Activated T-helper 9 cell treated with anti-CD3 and anti-CD28 coated beads, Interleukin-2, amount 50 U/mL, for 16 hours (primary cell): ENCODE results near the gene PNKD.
A peak's percentile ranks its signal among the peaks of the same experiment; 100 is the strongest.

Experiments
- DNase-seq: peaks from one replicate; pipeline ENCODE4 v3.0.0-alpha.2; 2020; ENCODE audit warnings: low read depth

Gene PNKD

DNA sequence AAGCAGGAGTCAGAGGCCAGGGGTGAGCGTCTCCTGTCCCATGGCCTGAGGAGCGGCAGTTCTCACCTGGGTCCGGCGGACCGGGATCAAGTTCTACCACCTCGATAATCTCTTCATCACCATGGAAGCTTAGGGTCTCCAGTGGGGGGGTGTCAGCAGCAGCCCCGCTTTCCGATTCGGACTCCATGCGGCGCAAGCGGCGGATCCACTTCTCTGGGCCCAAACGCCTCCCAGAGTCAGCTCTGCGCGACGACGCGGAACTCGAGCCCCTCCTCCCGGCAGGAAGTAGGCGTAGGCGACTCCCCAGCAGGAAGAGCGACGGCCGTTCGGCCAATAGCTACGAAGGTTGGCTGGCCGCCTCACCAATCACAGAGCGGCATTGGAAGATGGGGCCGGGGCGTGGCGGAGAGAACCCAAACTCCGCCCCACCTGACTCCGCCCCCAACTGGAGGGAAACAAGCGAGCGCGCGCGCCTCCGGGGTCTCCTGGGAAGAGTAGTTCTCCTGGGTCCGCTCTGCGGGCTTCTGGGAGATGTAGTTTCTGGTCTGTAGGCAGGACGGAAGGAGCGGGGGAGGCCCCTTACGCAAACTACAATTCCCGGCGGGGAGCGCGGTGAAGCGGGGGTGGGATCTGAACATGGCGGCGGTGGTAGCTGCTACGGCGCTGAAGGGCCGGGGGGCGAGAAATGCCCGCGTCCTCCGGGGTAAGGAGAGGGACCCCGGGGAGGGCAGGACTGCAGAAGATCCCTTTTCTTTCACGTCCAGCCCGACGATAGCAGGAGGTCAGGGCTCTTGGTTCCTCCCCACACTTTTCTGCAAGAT, at the start of gene PNKD, which contains the start of gene AAMP:
PNKD (plus strand) TSS at position 620 of the 821 bp plus-strand sequence; CDS start at position 637, 17 bp downstream.
AAMP (minus strand) TSS at position 238 of the 821 bp plus-strand sequence; CDS start at position 187, 51 bp downstream.
- DNase-seq = peak; percentile 100

DNA sequence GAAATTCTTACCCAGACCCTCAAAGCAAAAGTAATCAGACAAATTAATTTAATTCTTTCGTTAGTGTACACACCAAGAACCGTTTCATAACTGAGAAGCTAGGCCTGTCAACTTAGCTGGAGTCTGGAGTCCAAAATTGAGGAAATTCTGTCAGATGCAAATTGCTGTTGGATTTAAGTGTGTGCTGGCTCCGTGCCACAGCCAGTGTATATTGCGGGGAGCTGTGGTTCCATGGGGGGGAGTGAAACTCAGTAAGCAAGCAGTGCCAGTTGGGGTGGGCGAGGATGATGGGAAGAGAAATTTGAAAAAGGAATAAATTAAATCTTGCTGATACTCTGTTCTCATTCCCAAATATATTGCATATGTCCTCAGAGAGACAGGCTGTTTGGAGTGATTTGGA, 49.3 kb upstream of the PNKD start:
- DNase-seq = no peak

GRCh38 chr2:218223046-218223445, 47.3 kb upstream of the PNKD start:
- DNase-seq = no peak

- DNase-seq = no peak
Measured at GRCh38 chr2:218224186-218224585, 46.1 kb upstream of the PNKD start.

DNA sequence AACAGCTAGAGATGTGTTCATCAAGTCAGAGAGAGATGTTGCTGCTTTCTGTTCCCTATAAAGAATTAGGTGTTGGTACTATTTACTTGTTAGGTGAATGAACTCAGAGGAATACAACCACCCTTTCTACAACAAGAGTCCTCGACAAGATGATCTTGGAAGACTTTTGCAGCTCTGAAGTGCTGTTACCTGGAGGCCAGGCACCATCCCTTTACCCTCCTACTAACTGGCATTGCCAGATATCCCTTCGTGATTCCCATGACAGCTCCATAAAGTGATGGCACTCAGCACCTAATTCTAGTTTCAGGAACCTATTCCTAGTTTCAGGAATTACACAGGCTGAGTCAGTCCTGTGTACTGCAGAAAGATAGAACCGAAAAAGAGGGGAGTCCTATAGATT, 43.4 kb upstream of the PNKD start:
- no peak for DNase-seq

DNA sequence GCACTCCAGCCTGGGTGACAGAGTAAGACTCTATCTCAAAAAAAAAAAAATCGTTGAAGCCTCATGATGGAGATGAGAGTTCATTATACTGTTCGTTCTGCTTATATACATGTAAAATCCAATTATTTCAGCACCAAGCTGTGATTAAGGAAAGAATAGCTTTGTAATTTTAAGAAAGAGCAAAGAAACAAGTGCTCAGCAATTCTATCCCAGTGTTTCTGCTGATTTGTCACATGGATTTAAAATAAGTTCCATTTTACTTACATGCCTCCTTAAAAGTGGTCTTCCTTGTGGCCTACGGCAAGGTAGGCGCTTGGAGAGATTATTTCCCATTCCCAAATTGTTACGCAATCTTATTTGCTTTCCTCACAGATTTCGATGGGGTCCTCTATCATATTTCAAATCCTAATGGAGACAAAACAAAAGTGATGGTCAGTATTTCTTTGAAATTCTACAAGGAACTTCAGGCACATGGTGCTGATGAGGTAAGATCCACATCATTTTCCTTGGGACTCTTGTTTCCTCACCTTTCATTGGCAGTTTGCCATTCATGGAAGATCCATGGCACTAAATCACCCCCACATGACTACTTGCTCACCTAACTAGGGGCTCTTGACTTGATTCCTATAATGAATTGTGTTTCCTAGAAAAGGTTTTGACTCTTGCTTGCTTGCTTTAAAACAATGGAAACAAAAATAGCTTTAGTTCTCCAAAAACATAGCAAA, 41.8 kb upstream of the PNKD start:
- no peak for DNase-seq

DNA sequence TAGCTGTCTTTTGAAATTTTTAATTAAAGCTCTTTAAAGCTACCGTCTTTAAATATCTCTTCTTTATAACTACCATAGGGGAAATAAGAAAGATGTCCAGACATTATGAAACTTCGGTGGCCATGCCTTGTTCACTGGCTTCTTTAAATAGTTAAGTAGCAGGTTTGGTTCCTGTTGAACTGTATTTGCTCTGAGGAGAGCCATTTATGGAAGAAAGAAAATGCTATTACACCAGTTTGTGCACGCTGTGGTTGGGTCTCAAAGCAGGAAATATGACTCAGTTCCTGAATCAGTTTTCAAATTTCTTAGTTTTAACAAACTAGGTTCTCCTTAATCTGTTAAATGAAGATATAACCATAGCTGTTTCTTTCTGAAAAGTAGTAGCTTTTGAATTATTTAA, 41.1 kb upstream of the PNKD start:
- no peak for DNase-seq

DNA sequence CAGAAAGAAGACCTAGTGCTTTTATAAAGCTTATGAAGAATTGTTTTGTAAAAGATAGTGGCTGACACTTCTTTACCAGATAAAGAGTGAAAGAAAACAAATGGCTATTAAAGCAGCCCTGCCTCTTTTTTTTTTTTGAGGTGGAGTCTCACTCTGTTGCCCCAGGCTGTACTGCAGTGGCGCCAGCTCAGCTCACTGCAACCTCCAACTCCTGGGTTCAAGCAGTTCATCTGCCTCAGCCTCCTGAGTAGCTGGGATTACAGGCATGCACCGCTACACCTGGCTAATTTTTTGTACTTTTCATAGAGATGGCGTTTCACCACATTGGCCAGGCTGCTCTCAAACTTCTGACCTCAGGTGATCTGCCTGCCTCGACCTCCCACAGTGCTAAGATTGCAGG, 40.5 kb upstream of the PNKD start:
- no peak for DNase-seq

GRCh38 chr2:218230882-218231281, 39.4 kb upstream of the PNKD start:
- DNase-seq = no peak

- DNase-seq = no peak
Measured at GRCh38 chr2:218233543-218233942, 36.8 kb upstream of the PNKD start.

GRCh38 chr2:218234521-218234920, 35.8 kb upstream of the PNKD start:
- no peak for DNase-seq

GRCh38 chr2:218235017-218235416, 35.3 kb upstream of the PNKD start:
- DNase-seq = no peak

DNA sequence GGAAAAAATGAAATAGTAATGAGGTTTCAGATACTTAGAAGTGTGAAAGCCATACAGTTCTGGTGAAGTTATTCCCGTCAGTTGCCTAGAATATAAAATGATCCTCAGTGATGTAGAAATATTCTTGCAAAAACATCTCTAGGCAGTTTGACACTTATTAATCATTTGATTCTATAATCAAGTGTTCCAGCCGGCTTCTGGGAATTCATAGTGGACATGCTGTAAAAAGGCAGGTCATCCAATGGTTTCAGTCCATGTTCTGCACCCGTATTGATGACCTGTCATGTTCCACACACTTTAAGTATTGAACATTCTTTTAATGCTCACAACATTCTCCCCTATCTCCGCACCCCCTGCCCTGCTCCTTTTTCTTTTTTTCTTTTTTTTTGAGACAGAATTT, 33.5 kb upstream of the PNKD start:
- no peak for DNase-seq

DNA sequence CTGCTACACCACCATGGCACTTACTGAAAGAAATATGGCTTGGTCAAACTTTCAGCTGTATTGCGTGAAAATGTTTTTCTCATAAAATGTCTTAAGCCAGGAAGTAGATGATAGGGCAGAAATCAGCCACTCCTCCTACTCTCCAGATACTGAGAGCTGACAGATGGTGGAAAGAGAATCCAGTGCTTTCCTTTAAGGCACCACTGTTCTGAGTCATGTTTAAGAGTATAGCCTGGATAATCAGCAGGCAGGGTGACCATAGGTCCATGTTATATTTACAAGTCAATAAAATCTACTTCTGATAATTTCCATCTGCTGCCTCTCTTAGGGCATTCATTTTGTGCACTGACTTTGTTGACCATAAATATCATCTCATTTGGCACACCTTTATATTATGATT, 31.4 kb upstream of the PNKD start:
- DNase-seq = no peak

DNA sequence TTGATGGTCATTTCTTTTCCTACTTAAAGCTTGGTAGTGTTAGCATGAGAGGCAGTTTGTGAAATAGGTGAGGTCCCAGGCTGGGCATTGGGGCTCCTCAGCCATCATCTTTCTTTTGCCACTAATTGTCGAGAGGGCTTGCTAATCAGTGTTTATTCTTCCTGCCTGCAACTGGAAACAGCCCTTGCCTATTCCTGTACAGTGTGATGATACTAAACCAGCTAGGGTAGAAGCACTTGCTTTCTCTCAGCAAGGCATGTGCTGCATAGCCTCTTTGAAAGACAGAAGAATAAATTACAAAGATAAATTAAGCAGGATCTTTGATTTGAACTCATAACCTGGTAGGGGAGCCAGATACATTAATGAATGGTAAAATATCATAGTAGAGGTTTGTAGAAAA, 26.1 kb upstream of the PNKD start:
- no peak for DNase-seq

- no peak for DNase-seq
Measured at GRCh38 chr2:218244665-218245064, 25.7 kb upstream of the PNKD start.

- DNase-seq = no peak
Measured at GRCh38 chr2:218245214-218245613, 25.1 kb upstream of the PNKD start.

- no peak for DNase-seq
Measured at GRCh38 chr2:218249691-218250090, 20.6 kb upstream of the PNKD start.

- DNase-seq = no peak
Measured at GRCh38 chr2:218252509-218253231, 17.6 kb upstream of the PNKD start.

DNA sequence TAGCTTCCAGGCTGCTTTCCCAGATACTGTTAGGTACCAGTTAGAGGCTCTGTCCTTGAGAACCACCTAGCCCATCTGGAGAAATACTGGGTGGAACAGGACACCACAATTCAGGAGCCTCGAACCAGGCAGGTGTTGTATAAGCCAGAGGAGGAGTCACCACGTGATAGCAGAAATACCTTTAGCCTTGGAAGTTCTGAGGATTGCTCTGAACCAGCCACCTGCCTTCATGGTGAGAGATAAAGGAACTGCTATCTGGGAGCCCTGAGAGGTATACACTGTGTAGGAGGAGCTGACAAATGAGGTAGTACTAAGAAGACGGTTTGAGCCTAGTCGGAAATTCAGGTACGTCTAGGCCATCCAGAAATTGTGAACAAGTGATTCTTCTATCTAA, 17.1 kb upstream of the PNKD start:
- DNase-seq = no peak

DNA sequence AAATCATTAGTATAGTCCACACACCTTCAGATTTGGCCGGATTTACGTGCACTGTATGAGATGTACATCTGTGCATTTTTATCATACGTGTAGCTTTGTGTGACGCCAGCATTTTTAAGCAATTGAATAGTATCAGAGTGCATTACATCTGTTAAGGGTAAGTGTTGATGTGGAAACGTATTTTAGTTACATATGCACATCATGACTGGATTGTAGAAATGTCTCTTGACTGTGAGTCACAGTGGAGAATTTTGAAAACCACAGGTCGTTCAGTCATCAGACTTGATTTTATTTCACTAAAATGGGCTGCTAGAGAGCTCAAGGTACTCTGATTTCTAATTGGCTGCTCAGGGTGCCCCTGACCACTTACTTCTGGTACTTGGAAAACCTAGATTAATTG, 14.9 kb upstream of the PNKD start:
- no peak for DNase-seq

- no peak for DNase-seq
Measured at GRCh38 chr2:218256612-218257350, 13.5 kb upstream of the PNKD start.
